22Rv1 (cell line): ENCODE results near the gene RMRP.

Source experiments
- CTCF ChIP-seq: fragments of 450-650 bp; IDR thresholded peaks from 2 replicates; pipeline ENCODE4 v1.5.1; 2017; ENCODE audit warnings: mild to moderate bottlenecking
- ZFX ChIP-seq: fragments of 450-650 bp; IDR thresholded peaks from 2 replicates; pipeline ENCODE4 v1.6.1; 2017; ENCODE audit warnings: antibody characterized with exemption, borderline replicate concordance

GRCh38 chr9:35687972-35688557, 30.2 kb upstream of the RMRP start:
- no peak for TF ChIP-seq CTCF
- no peak for TF ChIP-seq ZFX
